K562 (cell line): ENCODE measurements around the gene RPH3AL. TPM values are rescaled to one million over a fixed set of nuclear protein-coding genes. Genes with fewer than 3 reads are reported as not detected.

Experiments used
- ATAC-seq: fragments of 200-7000 bp; cut with Tn5 transposase; 3 replicates; pipeline ENCODE4 v1.9.1; 2020; ENCODE audit warnings: moderate library complexity
- BruUV-seq: library from RNA; stranded (reverse); fragments of 400-500 nt; replicated peaks from 2 replicates; lab custom pipeline; 2021; lab: Mats Ljungman, UMichigan
- CTCF ChIA-PET: fragments of 300-600 bp; formaldehyde crosslinking; extraction: SDS; loops from one replicate; lab custom pipeline; 2021; ENCODE audit warnings: low intra/inter-chr PET ratio; lab: Yijun Ruan, JAX
- POLR2A ChIA-PET: fragments of 300-600, 350-650 bp; sonication (Branson Sonifier 250); formaldehyde crosslinking; extraction: SDS; loops from one replicate; lab custom pipeline; 2021; ENCODE audit warnings: antibody characterized with exemption, inconsistent platforms; lab: Yijun Ruan, JAX
- DNase-seq, 4 experiments: peaks; one replicate each; pipeline versions ENCODE4 v3.0.0 to v3.0.0-alpha.2; 2011 to 2018; ENCODE audit warnings: low spot score in 3 of 4, mixed read lengths in 3 of 4; ENCODE audit errors: extremely low read depth in 1 of 4
- FAIRE-seq: peaks from 2 replicates; lab custom pipeline; 2011; peaks lifted over from hg19 to GRCh38; lab: Jason Lieb, UNC
- H2AFZ ChIP-seq: 2 replicates; pipeline ENCODE4 v1.6.0; 2011; ENCODE audit warnings: low read depth, low read length, control low read depth, inconsistent platforms
- H3K27ac ChIP-seq: fragments of 200-600 bp; 3 replicates; pipeline ENCODE4 v1.8.0; 2011; ENCODE audit warnings: low read depth, mild to moderate bottlenecking, control low read depth, inconsistent platforms, low read length, moderate library complexity, mixed read lengths; ENCODE audit errors: extremely low read depth
- H3K27me3 ChIP-seq, 2 experiments: fragments of 300-600 bp in 1 of 2; 2 replicates in 1 of 2; 3 replicates in 1 of 2; pipeline versions ENCODE4 v1.6.0 to v1.8.0; 2011; ENCODE audit warnings: inconsistent platforms in 2 of 2, low read length in 2 of 2, mild to moderate bottlenecking in 1 of 2, mixed read lengths in 1 of 2, moderate library complexity in 1 of 2; ENCODE audit not compliant: control insufficient read depth in 2 of 2, insufficient read depth in 2 of 2
- H3K36me3 ChIP-seq: fragments of 300-600 bp; 3 replicates; pipeline ENCODE4 v1.8.0; 2011; ENCODE audit warnings: mild to moderate bottlenecking, low read length, inconsistent platforms; ENCODE audit not compliant: control insufficient read depth, insufficient read depth
- H3K4me1 ChIP-seq, 2 experiments: fragments of 200-600 bp in 1 of 2; replicated peaks in 1 of 2; 2 replicates in 1 of 2; 3 replicates in 1 of 2; pipeline versions ENCODE4 v1.5.1 to v1.8.0; 2011; ENCODE audit warnings: inconsistent platforms in 2 of 2, low read length in 2 of 2, mild to moderate bottlenecking in 1 of 2, mixed read lengths in 1 of 2, moderate library complexity in 1 of 2; ENCODE audit not compliant: control insufficient read depth in 2 of 2, insufficient read depth in 2 of 2
- H3K4me2 ChIP-seq: 2 replicates; pipeline ENCODE4 v1.6.1; 2011; ENCODE audit warnings: low read length, control low read depth, inconsistent platforms, mixed read lengths; ENCODE audit not compliant: insufficient read depth
- H3K4me3 ChIP-seq: fragments of 200-600 bp; sonication (generic), shearing (Covaris generic); 2 replicates; pipeline ENCODE4 v1.5.1; 2016; ENCODE audit warnings: control low read depth, inconsistent platforms
- H3K79me2 ChIP-seq: fragments of 200-600 bp; 3 replicates; pipeline ENCODE4 v1.8.0; 2011; ENCODE audit warnings: low read length, inconsistent platforms; ENCODE audit not compliant: control insufficient read depth, insufficient read depth
- H3K9ac ChIP-seq, 2 experiments: 2 replicates each; pipeline versions ENCODE4 v1.6.0 to v1.6.1; 2011; ENCODE audit warnings: low read depth in 2 of 2, low read length in 2 of 2, control low read depth in 1 of 2, inconsistent platforms in 1 of 2, mild to moderate bottlenecking in 1 of 2, mixed read lengths in 1 of 2; ENCODE audit not compliant: insufficient read depth in 1 of 2
- H3K9me1 ChIP-seq: one replicate; pipeline ENCODE4 v1.6.0; 2011; ENCODE audit warnings: inconsistent platforms, mild to moderate bottlenecking, low read length, moderate library complexity; ENCODE audit not compliant: control insufficient read depth, insufficient read depth
- H3K9me3 ChIP-seq: replicated peaks from 2 replicates; pipeline ENCODE4 v1.5.1; 2011; ENCODE audit warnings: low read depth, low read length, inconsistent platforms; ENCODE audit not compliant: control insufficient read depth, insufficient read depth
- H4K20me1 ChIP-seq: replicated peaks from 2 replicates; pipeline ENCODE4 v1.6.1; 2011; ENCODE audit warnings: low read length, inconsistent platforms, mixed read lengths; ENCODE audit not compliant: control insufficient read depth, insufficient read depth
- DPF2 ChIP-seq: fragments of 450-650 bp; IDR thresholded peaks from 2 replicates; pipeline ENCODE4 v1.6.1; 2016
- NCOA4 ChIP-seq: fragments of 450-650 bp; IDR thresholded peaks from 2 replicates; pipeline ENCODE4 v1.6.1; 2018; ENCODE audit warnings: mild to moderate bottlenecking; ENCODE audit not compliant: partially characterized antibody
- NR2F6 ChIP-seq: fragments of 450-650 bp; formaldehyde crosslinking; IDR thresholded peaks from 2 replicates; pipeline ENCODE4 v1.4.0; 2020; ENCODE audit warnings: mild to moderate bottlenecking
- POU5F1 ChIP-seq: fragments of 150-350 bp; IDR thresholded peaks from 2 replicates; pipeline ENCODE4 v1.6.1; 2014; ENCODE audit warnings: borderline replicate concordance, low read length, low read depth, mild to moderate bottlenecking; ENCODE audit not compliant: partially characterized antibody
- SIN3B ChIP-seq: fragments of 450-650 bp; IDR thresholded peaks from 2 replicates; pipeline ENCODE4 v1.6.1; 2017; ENCODE audit warnings: low read depth, mild to moderate bottlenecking, moderate library complexity
- ZFP36 ChIP-seq: fragments of 150-350 bp; IDR thresholded peaks from 2 replicates; pipeline ENCODE4 v1.6.1; 2018; ENCODE audit warnings: low read length, low read depth; ENCODE audit not compliant: partially characterized antibody
- ZNF212 ChIP-seq: fragments of 450-650 bp; formaldehyde crosslinking; IDR thresholded peaks from 2 replicates; pipeline ENCODE4 v1.4.0; 2020; ENCODE audit warnings: mild to moderate bottlenecking
- ZNF449 ChIP-seq: fragments of 250-450 bp; sonication (Bioruptor Pico); IDR thresholded peaks from 2 replicates; pipeline ENCODE4 v1.8.0; 2022; ENCODE audit warnings: moderate library complexity, mild to moderate bottlenecking, inconsistent platforms
- WGBS: fragments of 100-300 bp; shearing (Covaris generic); methylation state at CpG from one replicate; pipeline ENCODE4 v1.1.6; 2016; ENCODE audit warnings: low coverage, mixed read lengths; ENCODE audit not compliant: insufficient coverage; ENCODE audit errors: missing lambda C conversion rate; 5-methylcytosine and 5-hydroxymethylcytosine counted together
- in situ Hi-C: fragments of 300-500 bp; cut with MboI; formaldehyde crosslinking; loops from 4 replicates; pipeline ENCODE4 v1.15.0; 2018; ENCODE audit warnings: inconsistent platforms, mixed read lengths
- intact Hi-C: fragments of 100-400 bp; cut with micrococcal nuclease; formaldehyde crosslinking; loops from 2 replicates; pipeline ENCODE4 v1.14.2; 2022
- polyA plus RNA-seq, 8 experiments: library from polyadenylated mRNA; depleted of rRNA in 4 of 8; stranded (reverse) in 5 of 8; unstranded in 3 of 8; fragments of >200 nt; fragmentation: Nextera tagmentation in 2 of 8; fragmentation: Illumina TruSeq in 1 of 8; extraction: Ambion mirVana in 2 of 8; extraction: Trizol in 1 of 8; gene quantifications; 2 replicates each; pipeline versions ENCODE4 v1.2.1 to v1.2.3, GENCODE V29; 2011 to 2014; ENCODE audit warnings: inconsistent platforms in 1 of 8, missing spikeins in 1 of 8
- total RNA-seq, 7 experiments: library from RNA; depleted of rRNA in 6 of 7; stranded (reverse); fragments of >200 nt in 6 of 7; fragmentation: Illumina TruSeq in 2 of 7; extraction: Trizol in 2 of 7; gene quantifications; 2 replicates each; pipeline versions ENCODE4 v1.2.1 to v1.2.3, GENCODE V29; 2011 to 2021; ENCODE audit warnings: low replicate concordance in 1 of 7
- TF ChIP-seq, protein P1 (sequence below): IDR thresholded peaks from 3 replicates; pipeline ENCODE4 v1.6.1; 2011; ENCODE audit warnings: borderline replicate concordance, mild to moderate bottlenecking; ENCODE audit not compliant: insufficient read length, insufficient read depth
- TF ChIP-seq, protein P2 (sequence below): fragments of 450-650 bp; IDR thresholded peaks from 2 replicates; pipeline ENCODE4 v1.6.1; 2018; ENCODE audit not compliant: partially characterized antibody
- TF ChIP-seq, protein P3 (sequence below): sonication (generic); formaldehyde crosslinking; IDR thresholded peaks from 2 replicates; pipeline ENCODE4 v1.8.1; 2023; ENCODE audit warnings: mild to moderate bottlenecking, missing genetic modification reagents
- TF ChIP-seq, protein P4 (sequence below): fragments of 250-450 bp; sonication (Bioruptor Pico); IDR thresholded peaks from 2 replicates; pipeline ENCODE4 v1.5.0; 2022; ENCODE audit warnings: mild to moderate bottlenecking

RPH3AL gene
- total and polyA plus RNA-seq, 9 of the 15 experiments (the other 6 are each of a cell fraction or from before 2014, with no cell fraction given) = 0.18 to 1.7 (median 0.39) TPM

DNA sequence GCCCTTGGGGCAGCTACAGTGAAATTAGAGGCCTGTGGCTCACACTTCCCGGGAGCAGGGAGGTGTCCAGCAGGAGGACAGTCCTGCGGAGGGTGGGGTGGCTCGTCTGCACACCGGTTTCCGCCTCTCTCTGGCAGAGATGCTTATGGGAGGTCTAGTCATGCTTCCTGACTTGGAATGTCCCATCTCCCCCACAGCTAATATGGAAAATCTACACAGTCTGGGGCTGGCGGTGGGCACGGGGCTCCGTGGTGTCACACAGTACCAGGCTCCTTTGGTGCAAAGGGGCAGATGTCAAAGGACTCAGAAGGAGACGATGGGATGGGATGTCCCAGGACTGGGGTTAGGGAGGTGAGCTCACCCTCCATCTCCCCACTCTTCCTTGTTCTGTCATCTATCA is 127.1 kb downstream of the RPH3AL start:
- Histone ChIP-seq H3K9me3 (no peaks in the 10 kb centered on the region), H3K79me2 (no peaks in the 10 kb centered on the region), H3K36me3 (no peaks in the 10 kb centered on the region), H3K4me3 (no peak overlapping the region), H3K27ac (no peak overlapping the region), H3K4me2 (no peak overlapping the region), H4K20me1 (no peaks in the 10 kb centered on the region; the same call in 1 of the 2 replicates), H3K4me1 (no peaks in the 10 kb centered on the region), H3K27me3 (peaks cover 0 to 25% of the 10 kb centered on the region in 2 experiments; a peak in 2 of 5 replicates), H3K9me1 (no peaks in the 10 kb centered on the region), H3K9ac (no peak overlapping the region), H2AFZ (no peak overlapping the region)
- DNase-seq (no peak), ATAC-seq (no peak), FAIRE-seq (no peak)
- TF ChIP-seq NCOA4 (no peak), DPF2 (no peak), ZNF449 (CRISPR knock-in tag) (no peak), ZNF212 (no peak), POU5F1 (no peak), ZFP36 (no peak), SIN3B (no peak), NR2F6 (CRISPR knock-in tag) (no peak)
- TF ChIP-seq, protein P1, sequence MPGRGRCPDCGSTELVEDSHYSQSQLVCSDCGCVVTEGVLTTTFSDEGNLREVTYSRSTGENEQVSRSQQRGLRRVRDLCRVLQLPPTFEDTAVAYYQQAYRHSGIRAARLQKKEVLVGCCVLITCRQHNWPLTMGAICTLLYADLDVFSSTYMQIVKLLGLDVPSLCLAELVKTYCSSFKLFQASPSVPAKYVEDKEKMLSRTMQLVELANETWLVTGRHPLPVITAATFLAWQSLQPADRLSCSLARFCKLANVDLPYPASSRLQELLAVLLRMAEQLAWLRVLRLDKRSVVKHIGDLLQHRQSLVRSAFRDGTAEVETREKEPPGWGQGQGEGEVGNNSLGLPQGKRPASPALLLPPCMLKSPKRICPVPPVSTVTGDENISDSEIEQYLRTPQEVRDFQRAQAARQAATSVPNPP = no peak
- TF ChIP-seq, protein P2, sequence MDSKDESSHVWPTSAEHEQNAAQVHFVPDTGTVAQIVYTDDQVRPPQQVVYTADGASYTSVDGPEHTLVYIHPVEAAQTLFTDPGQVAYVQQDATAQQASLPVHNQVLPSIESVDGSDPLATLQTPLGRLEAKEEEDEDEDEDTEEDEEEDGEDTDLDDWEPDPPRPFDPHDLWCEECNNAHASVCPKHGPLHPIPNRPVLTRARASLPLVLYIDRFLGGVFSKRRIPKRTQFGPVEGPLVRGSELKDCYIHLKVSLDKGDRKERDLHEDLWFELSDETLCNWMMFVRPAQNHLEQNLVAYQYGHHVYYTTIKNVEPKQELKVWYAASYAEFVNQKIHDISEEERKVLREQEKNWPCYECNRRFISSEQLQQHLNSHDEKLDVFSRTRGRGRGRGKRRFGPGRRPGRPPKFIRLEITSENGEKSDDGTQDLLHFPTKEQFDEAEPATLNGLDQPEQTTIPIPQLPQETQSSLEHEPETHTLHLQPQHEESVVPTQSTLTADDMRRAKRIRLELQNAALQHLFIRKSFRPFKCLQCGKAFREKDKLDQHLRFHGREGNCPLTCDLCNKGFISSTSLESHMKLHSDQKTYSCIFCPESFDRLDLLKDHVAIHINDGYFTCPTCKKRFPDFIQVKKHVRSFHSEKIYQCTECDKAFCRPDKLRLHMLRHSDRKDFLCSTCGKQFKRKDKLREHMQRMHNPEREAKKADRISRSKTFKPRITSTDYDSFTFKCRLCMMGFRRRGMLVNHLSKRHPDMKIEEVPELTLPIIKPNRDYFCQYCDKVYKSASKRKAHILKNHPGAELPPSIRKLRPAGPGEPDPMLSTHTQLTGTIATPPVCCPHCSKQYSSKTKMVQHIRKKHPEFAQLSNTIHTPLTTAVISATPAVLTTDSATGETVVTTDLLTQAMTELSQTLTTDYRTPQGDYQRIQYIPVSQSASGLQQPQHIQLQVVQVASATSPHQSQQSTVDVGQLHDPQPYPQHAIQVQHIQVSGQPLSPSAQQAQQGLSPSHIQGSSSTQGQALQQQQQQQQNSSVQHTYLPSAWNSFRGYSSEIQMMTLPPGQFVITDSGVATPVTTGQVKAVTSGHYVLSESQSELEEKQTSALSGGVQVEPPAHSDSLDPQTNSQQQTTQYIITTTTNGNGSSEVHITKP = no peak
- TF ChIP-seq, protein P3, sequence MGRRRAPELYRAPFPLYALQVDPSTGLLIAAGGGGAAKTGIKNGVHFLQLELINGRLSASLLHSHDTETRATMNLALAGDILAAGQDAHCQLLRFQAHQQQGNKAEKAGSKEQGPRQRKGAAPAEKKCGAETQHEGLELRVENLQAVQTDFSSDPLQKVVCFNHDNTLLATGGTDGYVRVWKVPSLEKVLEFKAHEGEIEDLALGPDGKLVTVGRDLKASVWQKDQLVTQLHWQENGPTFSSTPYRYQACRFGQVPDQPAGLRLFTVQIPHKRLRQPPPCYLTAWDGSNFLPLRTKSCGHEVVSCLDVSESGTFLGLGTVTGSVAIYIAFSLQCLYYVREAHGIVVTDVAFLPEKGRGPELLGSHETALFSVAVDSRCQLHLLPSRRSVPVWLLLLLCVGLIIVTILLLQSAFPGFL (CRISPR knock-in tag) = no peak
- TF ChIP-seq, protein P4, sequence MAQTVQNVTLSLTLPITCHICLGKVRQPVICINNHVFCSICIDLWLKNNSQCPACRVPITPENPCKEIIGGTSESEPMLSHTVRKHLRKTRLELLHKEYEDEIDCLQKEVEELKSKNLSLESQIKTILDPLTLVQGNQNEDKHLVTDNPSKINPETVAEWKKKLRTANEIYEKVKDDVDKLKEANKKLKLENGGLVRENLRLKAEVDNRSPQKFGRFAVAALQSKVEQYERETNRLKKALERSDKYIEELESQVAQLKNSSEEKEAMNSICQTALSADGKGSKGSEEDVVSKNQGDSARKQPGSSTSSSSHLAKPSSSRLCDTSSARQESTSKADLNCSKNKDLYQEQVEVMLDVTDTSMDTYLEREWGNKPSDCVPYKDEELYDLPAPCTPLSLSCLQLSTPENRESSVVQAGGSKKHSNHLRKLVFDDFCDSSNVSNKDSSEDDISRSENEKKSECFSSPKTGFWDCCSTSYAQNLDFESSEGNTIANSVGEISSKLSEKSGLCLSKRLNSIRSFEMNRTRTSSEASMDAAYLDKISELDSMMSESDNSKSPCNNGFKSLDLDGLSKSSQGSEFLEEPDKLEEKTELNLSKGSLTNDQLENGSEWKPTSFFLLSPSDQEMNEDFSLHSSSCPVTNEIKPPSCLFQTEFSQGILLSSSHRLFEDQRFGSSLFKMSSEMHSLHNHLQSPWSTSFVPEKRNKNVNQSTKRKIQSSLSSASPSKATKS (CRISPR knock-in tag) = no peak
- CTCF ChIA-PET = no interaction called here
- WGBS = 0% methylated on average over 8 of the region's 9 CpGs
- intact Hi-C loops (no loop called here), in situ Hi-C loops (no loop called here)
- POLR2A ChIA-PET = interaction anchor here (0.9 kb wide), 1 partner anchor 42 kb away, joined by 3 read pairs; no protein-coding TSS in a partner anchor
- no TSS peak for BruUV-seq
